Brain pericyte (primary cell): ENCODE results near the gene IZUMO1R.
"Not testable (repeated sequence)": the region's sequence is repeated elsewhere in the genome, so short reads cannot be mapped to it uniquely, and the experiment has no call there.

Experiments used
- DNase-seq: peaks from one replicate; pipeline ENCODE4 v3.0.0-alpha.2; 2012; ENCODE audit warnings: low read depth, low spot score

IZUMO1R gene

DNA sequence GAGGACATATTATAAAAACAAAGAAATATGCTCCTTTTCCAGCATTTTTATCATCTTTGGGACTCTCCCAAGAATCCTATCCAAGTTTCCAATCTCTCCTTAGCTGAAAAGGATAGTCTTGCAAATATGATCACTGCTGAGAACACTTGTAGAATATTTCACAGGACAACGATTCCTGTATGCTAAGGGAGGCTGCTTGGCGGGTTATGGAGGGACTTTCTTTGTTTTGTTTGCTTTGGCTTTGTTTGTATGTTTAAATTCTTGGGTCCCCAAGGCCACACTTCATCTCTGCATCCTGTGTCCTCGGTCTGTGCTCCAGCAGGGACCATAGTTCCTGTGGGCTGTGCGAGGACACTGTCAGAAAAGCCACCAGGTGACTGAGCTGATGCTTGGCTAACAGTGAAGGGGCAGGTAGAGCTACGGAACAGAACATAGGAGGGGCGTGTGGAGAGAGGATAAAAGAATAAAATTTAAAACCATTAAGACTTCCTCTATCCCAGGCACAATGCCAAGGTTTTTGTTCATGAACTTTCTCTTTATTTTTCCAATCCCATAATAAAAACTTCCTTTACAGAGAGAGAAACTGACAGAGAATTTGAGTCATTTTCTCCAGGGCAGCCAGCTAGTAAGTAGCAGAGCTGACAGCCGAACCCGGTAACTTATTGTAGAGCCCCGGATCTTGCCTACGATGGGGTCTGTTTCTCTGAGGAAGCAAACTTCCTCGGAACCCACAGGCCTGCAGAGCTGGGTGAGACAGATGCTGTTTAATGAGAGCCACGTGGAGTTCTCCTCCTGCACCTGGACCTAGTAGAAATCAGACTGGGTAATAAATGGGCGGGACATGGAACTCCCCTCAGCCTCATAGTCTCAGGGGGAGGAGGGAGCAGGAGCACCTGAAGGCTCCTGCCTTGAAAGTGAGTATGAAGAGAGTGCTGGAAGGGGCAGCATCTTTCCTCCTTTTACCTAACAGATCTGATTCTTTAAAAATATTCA lies at the start of gene IZUMO1R:
TSS of gene IZUMO1R (plus strand) at position 615 of the 993 bp plus-strand sequence. CDS start 1,057 bp downstream, outside the sequence.
- no peak for DNase-seq

GRCh38 chr11:94271885-94272372 lies 32.5 kb upstream of the IZUMO1R start:
- no peak for DNase-seq

- DNase-seq = no peak
Observed at GRCh38 chr11:94272738-94273313, 31.6 kb upstream of the IZUMO1R start.

DNA sequence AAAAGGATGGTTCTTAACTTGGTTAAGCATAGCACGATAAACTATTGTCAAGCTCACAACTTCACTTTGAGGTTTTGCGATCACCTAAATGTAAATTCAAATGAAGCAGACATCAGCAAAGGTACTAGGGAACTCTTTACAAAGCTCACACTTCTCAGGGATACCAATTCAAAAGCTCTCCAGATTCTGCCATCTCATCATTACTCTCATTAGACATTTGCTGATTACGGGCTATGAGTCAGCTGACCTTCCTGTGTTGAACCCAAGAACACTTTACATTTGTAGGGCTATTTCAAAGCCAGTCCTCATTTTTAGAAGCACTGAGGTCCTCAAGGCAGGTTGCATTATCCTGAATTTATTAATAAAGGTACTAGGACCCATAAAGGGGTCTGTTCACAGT lies 28.4 kb upstream of the IZUMO1R start:
- DNase-seq = no peak

GRCh38 chr11:94276943-94277342 lies 27.4 kb upstream of the IZUMO1R start:
- DNase-seq = no peak

GRCh38 chr11:94278207-94278606 lies 26.2 kb upstream of the IZUMO1R start:
- DNase-seq = not testable (repeated sequence)

GRCh38 chr11:94279996-94280395 lies 24.4 kb upstream of the IZUMO1R start:
- no peak for DNase-seq

- DNase-seq = no peak
Observed at GRCh38 chr11:94281324-94281723, 23.1 kb upstream of the IZUMO1R start.

DNA sequence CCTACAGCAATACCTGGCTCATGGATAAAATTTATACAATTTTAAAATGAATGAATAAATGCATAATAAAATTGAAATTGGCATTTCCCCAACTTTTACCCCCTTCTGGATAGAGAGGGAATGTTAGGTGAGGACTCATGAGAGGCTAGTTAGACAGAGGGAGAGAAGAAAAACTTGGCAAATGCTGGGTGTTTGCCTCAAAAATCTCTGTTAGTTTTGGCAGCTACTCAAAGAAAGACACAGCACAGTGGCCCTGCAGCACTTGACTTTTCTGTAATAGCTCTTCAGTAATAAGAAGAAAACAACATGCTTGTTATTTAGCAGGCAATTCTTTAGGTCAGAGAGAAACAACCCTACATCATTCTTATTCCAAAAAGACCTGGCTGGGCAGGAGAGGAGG lies 20.7 kb upstream of the IZUMO1R start:
- no peak for DNase-seq

- DNase-seq = no peak
Observed at GRCh38 chr11:94295534-94295933, 8.8 kb upstream of the IZUMO1R start.

GRCh38 chr11:94297985-94298576 lies 6.3 kb upstream of the IZUMO1R start:
- no peak for DNase-seq

- DNase-seq = no peak
Observed at GRCh38 chr11:94302776-94303175, 1.6 kb upstream of the IZUMO1R start.

- DNase-seq = no peak
Observed at GRCh38 chr11:94305146-94305545, 766 bp downstream of the IZUMO1R start.

DNA sequence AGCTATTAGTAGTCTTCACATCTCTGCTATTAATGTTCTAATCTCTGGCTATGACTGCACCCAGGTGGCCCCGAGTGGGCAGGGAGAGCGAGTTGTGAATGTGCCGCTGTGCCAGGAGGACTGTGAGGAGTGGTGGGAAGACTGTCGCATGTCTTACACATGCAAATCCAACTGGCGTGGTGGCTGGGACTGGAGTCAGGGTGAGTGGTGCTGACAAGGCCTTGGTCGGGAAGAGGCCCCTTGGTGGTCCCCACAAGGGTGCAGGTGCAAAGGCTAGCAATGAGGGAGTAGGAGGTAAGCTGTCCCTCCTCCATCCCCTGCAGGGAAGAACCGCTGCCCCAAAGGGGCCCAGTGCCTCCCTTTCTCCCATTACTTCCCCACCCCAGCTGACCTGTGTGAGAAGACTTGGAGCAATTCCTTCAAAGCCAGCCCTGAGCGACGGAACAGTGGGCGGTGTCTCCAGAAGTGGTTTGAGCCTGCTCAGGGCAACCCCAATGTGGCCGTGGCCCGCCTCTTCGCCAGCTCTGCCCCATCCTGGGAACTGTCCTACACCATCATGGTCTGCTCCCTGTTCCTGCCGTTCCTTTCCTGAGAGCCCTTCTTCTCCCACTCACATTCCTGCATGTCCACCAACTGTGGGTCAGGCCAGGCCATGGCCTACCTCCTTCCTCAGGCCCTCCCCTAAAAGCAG lies 2.9 kb downstream of the IZUMO1R start:
- no peak for DNase-seq

- no peak for DNase-seq
Observed at GRCh38 chr11:94308024-94308423, 3.6 kb downstream of the IZUMO1R start.

DNA sequence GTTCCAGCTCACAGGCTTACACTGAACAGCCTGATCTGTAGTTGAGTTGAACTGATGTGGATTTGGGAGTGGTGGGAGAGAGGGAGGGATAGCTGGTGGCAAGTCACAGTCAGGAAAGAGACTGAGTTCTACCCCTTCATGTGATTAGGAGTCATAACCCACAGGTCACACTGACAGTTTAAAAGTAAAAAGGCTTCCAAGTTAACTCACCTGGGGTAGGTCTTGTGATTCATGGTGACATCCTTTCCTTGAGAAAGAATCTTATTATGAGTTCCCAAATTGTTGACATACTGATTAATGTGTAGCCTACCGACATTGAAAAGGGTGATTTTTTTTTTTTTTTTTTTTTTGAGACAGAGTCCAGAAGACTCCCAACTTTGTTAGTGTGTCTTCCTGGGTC lies 5.4 kb downstream of the IZUMO1R start:
- no peak for DNase-seq

DNA sequence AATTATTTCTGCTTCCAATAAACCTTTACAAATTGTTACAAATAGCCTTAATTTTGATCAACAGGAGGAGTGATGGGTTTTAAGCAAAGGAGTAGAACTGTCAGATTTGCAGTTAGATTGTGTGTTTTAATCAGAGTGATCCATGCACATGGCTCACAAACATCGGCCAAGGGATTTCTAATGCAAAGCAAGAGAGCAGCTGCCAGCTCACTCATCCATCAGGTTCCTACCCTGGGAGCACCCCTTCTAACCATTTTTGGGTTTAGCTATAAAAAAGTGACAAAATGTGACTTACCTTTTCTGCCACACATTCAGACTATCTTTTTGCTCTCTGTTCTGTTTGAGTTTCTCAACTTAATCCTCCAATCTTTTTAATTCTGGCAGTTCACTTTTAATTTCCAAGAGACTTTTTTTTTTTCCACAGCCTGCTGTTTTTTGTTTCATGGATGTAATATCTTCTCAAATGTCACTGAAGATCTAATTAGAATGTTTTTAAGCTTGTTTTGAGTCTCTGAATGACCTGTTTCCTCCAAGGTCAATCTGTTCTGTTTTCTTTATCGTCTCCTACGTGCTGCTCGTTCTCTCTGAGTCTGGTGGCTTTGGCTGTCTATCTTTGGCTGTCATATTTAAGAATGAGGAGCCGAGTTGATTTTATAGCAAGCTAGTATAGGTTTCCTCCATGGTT lies 6.0 kb downstream of the IZUMO1R start:
- DNase-seq = no peak

DNA sequence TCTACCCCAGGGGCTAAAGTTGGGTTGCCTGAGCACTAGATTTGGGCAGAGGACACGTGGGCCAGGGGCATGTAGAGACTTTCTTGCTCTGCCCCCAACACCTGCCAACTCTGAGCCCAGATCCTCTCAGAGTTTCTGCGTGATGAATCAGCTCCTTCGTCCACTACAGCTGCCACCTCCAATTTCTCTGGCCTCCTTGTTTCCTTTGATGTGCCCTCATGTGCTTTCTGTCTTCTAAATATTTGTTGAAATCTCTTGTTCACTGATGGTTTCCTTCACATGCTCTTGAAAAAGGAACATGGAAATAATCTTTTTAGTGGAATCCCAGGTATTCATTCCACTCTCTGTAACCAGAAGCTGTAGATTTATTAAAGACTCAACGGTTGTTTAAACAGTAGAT lies 8.0 kb downstream of the IZUMO1R start:
- DNase-seq = no peak

- no peak for DNase-seq
Observed at GRCh38 chr11:94314064-94314463, 9.7 kb downstream of the IZUMO1R start.

GRCh38 chr11:94315664-94316063 lies 11.3 kb downstream of the IZUMO1R start:
- no peak for DNase-seq

DNA sequence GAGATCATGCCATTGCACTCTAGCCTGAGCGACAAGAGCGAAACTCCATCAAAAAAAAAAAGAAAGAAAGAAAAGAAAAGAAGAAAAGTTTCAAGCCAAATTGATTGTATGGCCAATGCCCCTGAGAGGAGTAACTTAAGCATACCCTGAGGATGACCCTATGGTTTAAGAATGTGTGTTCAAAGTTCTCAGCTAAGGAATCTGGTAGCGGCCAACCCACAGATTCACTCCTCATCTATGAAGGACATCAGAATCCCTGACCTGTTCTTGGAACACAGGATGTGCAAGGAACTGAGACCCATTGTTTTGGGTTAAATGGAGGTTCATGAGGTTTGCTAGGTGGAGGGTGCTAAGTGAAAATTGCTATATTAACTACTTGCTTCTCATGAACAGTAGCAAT lies 18.1 kb downstream of the IZUMO1R start:
- DNase-seq = no peak
